Heart right ventricle (tissue), 16 donors: Measurements from ENCODE around the gene PLD4. TPM values are rescaled to one million over a fixed set of nuclear protein-coding genes. Genes with fewer than 3 reads are reported as not detected.

Experiments
- ATAC-seq, 8 donors: fragments of 200-7000 bp; cut with Tn5 transposase; one replicate each; pipeline ENCODE4 v1.9.1; 2020; ENCODE audit warnings: mild to moderate bottlenecking in 8 of 8, moderate library complexity in 8 of 8, moderate number of reproducible peaks in 1 of 8
- DNase-seq, 2 donors: peaks; one replicate each; pipeline ENCODE4 v3.0.0-alpha.2; 2020
- H3K27ac ChIP-seq, 10 donors: fragments of 200-600 bp; sonication (generic) in 2 of 10; one replicate each; pipeline versions ENCODE4 v1.5.0 to v1.8.0; 2020 to 2022; ENCODE audit warnings: mild to moderate bottlenecking in 3 of 10
- H3K27me3 ChIP-seq, 7 donors: fragments of 200-600 bp; one replicate each; pipeline ENCODE4 v1.8.0; 2021 to 2022; ENCODE audit warnings: mild to moderate bottlenecking in 2 of 7
- H3K36me3 ChIP-seq, 9 donors: fragments of 200-600 bp; sonication (generic) in 1 of 9; one replicate each; pipeline versions ENCODE4 v1.5.0 to v1.8.0; 2020 to 2022; ENCODE audit warnings: mild to moderate bottlenecking in 2 of 9
- H3K4me1 ChIP-seq, 9 donors: fragments of 200-600 bp; sonication (generic) in 1 of 9; one replicate each; pipeline versions ENCODE4 v1.5.0 to v1.8.0; 2020 to 2022; ENCODE audit warnings: mild to moderate bottlenecking in 4 of 9
- H3K4me3 ChIP-seq, 10 donors: fragments of 200-600 bp; sonication (generic) in 2 of 10; one replicate each; pipeline versions ENCODE4 v1.5.0 to v1.8.0; 2020 to 2022; ENCODE audit warnings: mild to moderate bottlenecking in 7 of 10, moderate library complexity in 2 of 10
- H3K9me3 ChIP-seq, 11 donors: fragments of 200-600 bp in 10 of 11; sonication (generic) in 2 of 11; one replicate each; pipeline versions ENCODE4 v1.5.0 to v1.8.0; 2013 to 2022; ENCODE audit warnings: mild to moderate bottlenecking in 2 of 11, control low read depth in 1 of 11, moderate library complexity in 1 of 11
- WGBS, 2 donors: extraction: QIAGEN DNeasy Blood & Tissue Kit; methylation state at CpG; one replicate each; pipeline ENCODE4 v1.1.7; 2013; ENCODE audit warnings: inconsistent platforms in 1 of 2; 5-methylcytosine and 5-hydroxymethylcytosine counted together
- intact Hi-C, 10 donors: fragments of 100-400 bp; cut with DNase I; formaldehyde crosslinking; loops; one replicate each; pipeline versions ENCODE4 v1.11.1 to v1.14.2; 2022
- polyA plus RNA-seq, 2 donors: library from polyadenylated mRNA; stranded (reverse); fragments of 200-250 nt; gene quantifications; one replicate each; pipeline ENCODE4 v1.2.3, GENCODE V29; 2013
- total RNA-seq, 10 donors: library from RNA; stranded (reverse); fragmentation: NEBNext Ultra II Directional in 3 of 10; extraction: Animal tissue kit (Norgen Biotek cat#: 25700) in 3 of 10; gene quantifications; one replicate each; pipeline versions ENCODE4 v1.2.1 to v1.2.4, GENCODE V29; 2021 to 2023
- TF ChIP-seq, protein P1 (sequence below), 9 donors: fragments of 200-600 bp; sonication (generic) in 2 of 9; IDR thresholded peaks; one replicate each; pipeline versions ENCODE4 v1.5.0 to v1.8.0; 2021 to 2022; ENCODE audit warnings: antibody characterized with exemption in 9 of 9, mild to moderate bottlenecking in 5 of 9, moderate library complexity in 1 of 9
- donor health status: Arrhythmogenic right ventricular cardiomyopathy.
- donor health status: ischemic (EF 13 %, LVEDD 7.1; RV severe dilation, severe dysfunction).
- donor health status: healthy with polysubstance abuse.
- donor health status: DM: no; HTN: yes; CAD: no.
- donor health status: DM: no; HTN: no; CAD: no.
- donor health status: ischemic (EF 25% LVEDD 6.9; RV normal size, moderate dysfunction).
- donor health status: ischemic (EF 25% LVEDD 5.7; RV mildly dilated, moderate dysfunction).
- donor health status: healthy.
- donor health status: DM: yes; HTN: yes; CAD: no.
- donor health status: Ischemic cardiomyopathy.
- donor health status: ischemic (EF 35%, LVEDD 5.7; RV mildly dilated, moderate dysfunction).
- donor health status: nonischemic (EF 11% LVEDD 7.7; RV severe dilation, severe dysfunction).
- donor health status: DM: yes; HTN: yes; CAD: no.
- donor health status: PGD.
- donor health status: ischemic (EF 29% LVEDD 5.4; RV normal size, mild dysfunction).
- donor health status: nonischemic (EF 23%, LVEDD 6.1; RV moderate dilation, normal function).

Gene PLD4
- total and polyA plus RNA-seq, 12 donors: 0.07 to 0.91 (median 0.47) TPM; not detected in 1

- H3K36me3 ChIP-seq: no peaks in the 10 kb centered on the region
- ATAC-seq (peak in 1 of 8 donors; percentile 10), DNase-seq (no peak)
- H3K27ac ChIP-seq: no peak overlapping the region
- intact Hi-C loops: no loop called here
- H3K4me3 ChIP-seq: no peak overlapping the region
- 60% methylated on average over 20 to 21 of the region's 21 CpGs for WGBS, 2 donors
- TF ChIP-seq, protein P1, sequence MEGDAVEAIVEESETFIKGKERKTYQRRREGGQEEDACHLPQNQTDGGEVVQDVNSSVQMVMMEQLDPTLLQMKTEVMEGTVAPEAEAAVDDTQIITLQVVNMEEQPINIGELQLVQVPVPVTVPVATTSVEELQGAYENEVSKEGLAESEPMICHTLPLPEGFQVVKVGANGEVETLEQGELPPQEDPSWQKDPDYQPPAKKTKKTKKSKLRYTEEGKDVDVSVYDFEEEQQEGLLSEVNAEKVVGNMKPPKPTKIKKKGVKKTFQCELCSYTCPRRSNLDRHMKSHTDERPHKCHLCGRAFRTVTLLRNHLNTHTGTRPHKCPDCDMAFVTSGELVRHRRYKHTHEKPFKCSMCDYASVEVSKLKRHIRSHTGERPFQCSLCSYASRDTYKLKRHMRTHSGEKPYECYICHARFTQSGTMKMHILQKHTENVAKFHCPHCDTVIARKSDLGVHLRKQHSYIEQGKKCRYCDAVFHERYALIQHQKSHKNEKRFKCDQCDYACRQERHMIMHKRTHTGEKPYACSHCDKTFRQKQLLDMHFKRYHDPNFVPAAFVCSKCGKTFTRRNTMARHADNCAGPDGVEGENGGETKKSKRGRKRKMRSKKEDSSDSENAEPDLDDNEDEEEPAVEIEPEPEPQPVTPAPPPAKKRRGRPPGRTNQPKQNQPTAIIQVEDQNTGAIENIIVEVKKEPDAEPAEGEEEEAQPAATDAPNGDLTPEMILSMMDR (IDR thresholded peaks at IDR 0.05): no peak
- peaks cover 0 to 9% (median 0%) of the 10 kb centered on the region in 11 donors for H3K9me3 ChIP-seq
- peaks cover 0 to 25% (median 0%) of the 10 kb centered on the region in 9 donors for H3K4me1 ChIP-seq
- peaks cover 0 to 18% (median 5%) of the 10 kb centered on the region in 7 donors for H3K27me3 ChIP-seq
These were observed 2.1 kb downstream of the PLD4 start for GRCh38 chr14:104926619-104927431.

GRCh38 chr14:104927432-104927816 is 2.7 kb downstream of the PLD4 start:
- H3K9me3 ChIP-seq: peaks cover 0 to 9% (median 0%) of the 10 kb centered on the region in 11 donors
- H3K27ac ChIP-seq: no peak overlapping the region
- ATAC-seq (no peak), DNase-seq (no peak)
- H3K36me3 ChIP-seq: no peaks in the 10 kb centered on the region
- H3K4me3 ChIP-seq: no peak overlapping the region
- H3K27me3 ChIP-seq: peaks cover 0 to 22% (median 5%) of the 10 kb centered on the region in 7 donors
- intact Hi-C loops: no loop called here
- 62 to 65% methylated on average over 10 of the region's 10 CpGs for WGBS, 2 donors
- peaks cover 3 to 31% (median 6%) of the 10 kb centered on the region in 9 donors for H3K4me1 ChIP-seq
- TF ChIP-seq, protein P1 (IDR thresholded peaks at IDR 0.05): no peak

DNA sequence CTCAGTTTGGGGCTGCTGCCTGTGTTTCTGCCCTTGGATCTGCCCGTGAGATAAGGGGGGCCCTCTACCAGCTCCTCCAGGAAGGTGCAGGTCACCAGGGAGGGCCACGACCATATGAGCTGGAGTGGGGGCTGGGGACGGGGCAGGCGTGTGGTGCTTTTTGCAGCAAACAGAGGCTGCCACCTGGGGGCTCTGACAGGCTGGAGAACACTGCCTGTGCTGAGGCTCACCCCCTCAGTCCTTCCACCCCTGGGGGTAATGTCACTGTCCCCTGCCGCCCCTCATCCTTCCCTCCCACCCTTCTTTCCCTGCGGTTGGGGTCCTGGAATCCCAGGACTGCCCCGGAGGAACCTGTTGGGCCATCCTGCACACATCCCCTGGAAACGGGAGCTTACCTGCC is 3.2 kb downstream of the PLD4 start:
- intact Hi-C loops: no loop called here

DNA sequence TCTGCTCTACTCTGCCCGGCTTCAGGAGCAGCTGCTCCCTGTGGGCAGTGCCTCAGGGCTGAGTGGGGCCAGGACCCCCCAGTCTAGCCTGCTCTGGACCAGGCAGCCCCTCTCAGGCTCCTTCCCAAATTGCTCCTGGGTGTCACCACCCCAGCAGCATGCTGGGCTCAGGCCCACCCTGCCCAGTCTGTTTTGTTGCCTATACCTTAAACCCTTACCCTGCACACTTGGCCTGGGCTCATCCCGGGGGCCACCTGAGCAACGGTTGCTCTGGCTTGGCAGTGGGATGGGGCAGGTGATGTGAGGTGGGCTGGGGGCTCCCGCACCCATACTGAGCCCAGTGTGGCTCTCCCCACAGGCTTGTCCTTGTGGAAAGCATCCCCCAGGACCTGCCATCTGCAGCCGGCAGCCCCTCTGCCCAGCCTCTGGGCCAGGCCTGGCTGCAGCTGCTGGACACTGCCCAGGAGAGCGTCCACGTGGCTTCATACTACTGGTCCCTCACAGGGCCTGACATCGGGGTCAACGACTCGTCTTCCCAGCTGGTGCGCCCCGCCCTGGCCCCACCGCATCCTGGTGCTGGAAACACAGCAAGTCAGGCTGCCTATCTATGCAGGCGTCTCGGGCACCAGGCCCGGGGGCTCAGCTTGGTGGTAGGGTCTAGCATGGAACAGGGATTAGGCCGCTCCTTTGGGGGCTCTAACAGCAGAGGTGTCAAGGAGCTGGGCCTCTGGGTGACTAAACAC is 3.9 kb downstream of the PLD4 start:
- H3K27me3 ChIP-seq: peaks cover 0 to 30% (median 13%) of the 10 kb centered on the region in 7 donors
- no peak overlapping the region for H3K4me3 ChIP-seq
- DNase-seq (no peak), ATAC-seq (no peak)
- peaks cover 0 to 9% (median 0%) of the 10 kb centered on the region in 11 donors for H3K9me3 ChIP-seq
- H3K36me3 ChIP-seq: no peaks in the 10 kb centered on the region
- intact Hi-C loops: no loop called here
- H3K4me1 ChIP-seq: peaks cover 6 to 40% (median 13%) of the 10 kb centered on the region in 9 donors
- 81% methylated on average over 17 of the region's 17 CpGs for WGBS, 2 donors
- TF ChIP-seq, protein P1 (IDR thresholded peaks at IDR 0.05): no peak
- H3K27ac ChIP-seq: no peak overlapping the region

More for the DNA sequence above, 3.2 kb downstream of the PLD4 start:
- Histone ChIP-seq H3K4me1 (peaks cover 6 to 36% (median 11%) of the 10 kb centered on the region in 9 donors), H3K4me3 (no peak overlapping the region), H3K27me3 (peaks cover 0 to 27% (median 9%) of the 10 kb centered on the region in 7 donors), H3K9me3 (peaks cover 0 to 9% (median 0%) of the 10 kb centered on the region in 11 donors), H3K27ac (no peak overlapping the region), H3K36me3 (no peaks in the 10 kb centered on the region)
- TF ChIP-seq, protein P1 (IDR thresholded peaks at IDR 0.05): no peak
- WGBS, 2 donors: 50 to 53% methylated on average over 8 of the region's 8 CpGs
- DNase-seq: no peak
- ATAC-seq: no peak
